H1 (cell line): ENCODE measurements around the gene TLR8. TPM values are rescaled to one million over a fixed set of nuclear protein-coding genes. Genes with fewer than 3 reads are reported as not detected.

Experiments used
- CTCF ChIA-PET: fragments of 300-600 bp; sonication (Branson Sonifier 250); formaldehyde crosslinking; loops from one replicate; lab custom pipeline; 2021; ENCODE audit not compliant: partially characterized antibody; lab: Charles Lee
- POLR2A ChIA-PET: fragments of 300-600 bp; sonication (Branson Sonifier 250); formaldehyde crosslinking; loops from one replicate; lab custom pipeline; 2021; ENCODE audit warnings: inconsistent platforms; ENCODE audit not compliant: partially characterized antibody; lab: Charles Lee
- DNase-seq, 2 experiments: peaks; one replicate each; pipeline versions ENCODE4 v3.0.0 to v3.0.0-alpha.2; 2010 to 2022; ENCODE audit warnings: low spot score in 2 of 2, low read depth in 1 of 2, mixed read lengths in 1 of 2
- FAIRE-seq: peaks from 2 replicates; lab custom pipeline; 2011; peaks lifted over from hg19 to GRCh38; lab: Jason Lieb, UNC
- H2AFZ ChIP-seq: 2 replicates; pipeline ENCODE4 v1.8.1; 2012; ENCODE audit warnings: low read length, inconsistent platforms
- H2AK5ac ChIP-seq: 2 replicates; pipeline ENCODE4 v1.6.1; 2013; ENCODE audit warnings: low read depth, low read length
- H2BK120ac ChIP-seq: replicated peaks from 2 replicates; pipeline ENCODE3; 2013; ENCODE audit warnings: low read depth, low read length, inconsistent platforms
- H2BK12ac ChIP-seq: 2 replicates; pipeline ENCODE4 v1.6.1; 2013; ENCODE audit warnings: low read depth, low read length
- H2BK15ac ChIP-seq: 2 replicates; pipeline ENCODE4 v1.6.1; 2013; ENCODE audit warnings: low read length
- H2BK20ac ChIP-seq: 2 replicates; pipeline ENCODE4 v1.6.1; 2013; ENCODE audit warnings: low read length
- H2BK5ac ChIP-seq: 2 replicates; pipeline ENCODE4 v1.6.1; 2013; ENCODE audit warnings: low read depth, low read length
- H3K14ac ChIP-seq: 2 replicates; pipeline ENCODE4 v1.6.1; 2013; ENCODE audit warnings: inconsistent platforms; ENCODE audit not compliant: insufficient read length
- H3K18ac ChIP-seq: 2 replicates; pipeline ENCODE4 v1.6.1; 2013; ENCODE audit warnings: low read length; ENCODE audit errors: extremely low read depth
- H3K23ac ChIP-seq: 2 replicates; pipeline ENCODE4 v1.6.1; 2013; ENCODE audit warnings: inconsistent platforms; ENCODE audit not compliant: insufficient read length
- H3K23me2 ChIP-seq: 2 replicates; pipeline ENCODE4 v1.6.1; 2013; ENCODE audit warnings: low read depth, low read length
- H3K27ac ChIP-seq: 2 replicates; pipeline ENCODE4 v1.6.1; 2011; ENCODE audit warnings: low read depth, low read length, inconsistent platforms
- H3K27me3 ChIP-seq, 4 experiments: replicated peaks in 1 of 4; 1 replicate in 1 of 4; 2 replicates in 3 of 4; pipeline versions ENCODE4 v1.6.1 to v1.8.1; 2011 to 2013; ENCODE audit warnings: low read length in 3 of 4, mild to moderate bottlenecking in 3 of 4, inconsistent platforms in 2 of 4, mixed read lengths in 2 of 4, moderate library complexity in 1 of 4; ENCODE audit not compliant: control insufficient read depth in 3 of 4, insufficient read depth in 3 of 4; ENCODE audit errors: extremely low read depth in 1 of 4
- H3K36me3 ChIP-seq, 4 experiments: 2 replicates each; pipeline versions ENCODE4 v1.6.1 to v1.8.1; 2011 to 2013; ENCODE audit warnings: mild to moderate bottlenecking in 4 of 4, low read length in 3 of 4, moderate library complexity in 2 of 4, control low read depth in 1 of 4, inconsistent platforms in 1 of 4; ENCODE audit not compliant: insufficient read depth in 4 of 4, control insufficient read depth in 2 of 4
- H3K4ac ChIP-seq: replicated peaks from 2 replicates; pipeline ENCODE3; 2013; ENCODE audit warnings: low read length, low read depth, mixed read lengths, inconsistent platforms; ENCODE audit not compliant: insufficient read length
- H3K4me1 ChIP-seq, 4 experiments: replicated peaks in 1 of 4; 1 replicate in 1 of 4; 2 replicates in 3 of 4; pipeline versions ENCODE4 v1.6.1 to v1.8.1; 2011 to 2013; ENCODE audit warnings: low read length in 3 of 4, inconsistent platforms in 2 of 4, mixed read lengths in 1 of 4; ENCODE audit not compliant: insufficient read depth in 4 of 4, control insufficient read depth in 3 of 4
- H3K4me2 ChIP-seq, 2 experiments: 2 replicates each; pipeline versions ENCODE4 v1.6.1 to v1.8.1; 2011 to 2013; ENCODE audit warnings: low read depth in 2 of 2, low read length in 2 of 2, control low read depth in 1 of 2, inconsistent platforms in 1 of 2, mild to moderate bottlenecking in 1 of 2; ENCODE audit not compliant: insufficient read depth in 1 of 2
- H3K4me3 ChIP-seq, 4 experiments: fragments of 200-600, 300-600 bp in 1 of 4; sonication (generic), shearing (Covaris generic), sonication (Bioruptor Twin) in 1 of 4; 2 replicates each; pipeline versions ENCODE4 v1.5.1 to v1.8.1; 2011 to 2016; ENCODE audit warnings: low read length in 4 of 4, low read depth in 3 of 4, control low read depth in 2 of 4, inconsistent platforms in 2 of 4, mild to moderate bottlenecking in 2 of 4, mixed read lengths in 1 of 4, moderate library complexity in 1 of 4; ENCODE audit not compliant: insufficient read depth in 2 of 4; ENCODE audit errors: extremely low read depth in 1 of 4
- H3K56ac ChIP-seq: replicated peaks from 2 replicates; pipeline ENCODE3; 2013; ENCODE audit warnings: low read depth, mild to moderate bottlenecking, mixed read lengths, low read length, inconsistent platforms; ENCODE audit not compliant: insufficient read length
- H3K79me1 ChIP-seq: 2 replicates; pipeline ENCODE4 v1.6.1; 2013; ENCODE audit warnings: low read depth, low read length, control low read depth
- H3K79me2 ChIP-seq, 2 experiments: 2 replicates each; pipeline versions ENCODE4 v1.6.1 to v1.8.1; 2012 to 2013; ENCODE audit warnings: low read length in 2 of 2, mild to moderate bottlenecking in 2 of 2, inconsistent platforms in 1 of 2; ENCODE audit not compliant: insufficient read depth in 2 of 2, control insufficient read depth in 1 of 2
- H3K9ac ChIP-seq, 4 experiments: replicated peaks in 1 of 4; 1 replicate in 1 of 4; 2 replicates in 3 of 4; pipeline versions ENCODE4 v1.6.1 to v1.8.1; 2011 to 2013; ENCODE audit warnings: low read depth in 3 of 4, low read length in 3 of 4, control low read depth in 2 of 4, mild to moderate bottlenecking in 2 of 4, moderate library complexity in 2 of 4, inconsistent platforms in 1 of 4; ENCODE audit errors: extremely low read depth in 1 of 4
- H3K9me3 ChIP-seq, 2 experiments: 2 replicates each; pipeline versions ENCODE4 v1.6.1 to v1.8.1; 2012 to 2013; ENCODE audit warnings: mild to moderate bottlenecking in 2 of 2, moderate library complexity in 2 of 2, control low read depth in 1 of 2, inconsistent platforms in 1 of 2, low read depth in 1 of 2, low read length in 1 of 2, mixed read lengths in 1 of 2; ENCODE audit not compliant: insufficient read depth in 2 of 2
- H4K20me1 ChIP-seq, 2 experiments: replicated peaks in 1 of 2; 2 replicates each; pipeline versions ENCODE3 to v1.8.1; 2011 to 2013; ENCODE audit warnings: inconsistent platforms in 2 of 2, low read length in 2 of 2, mild to moderate bottlenecking in 1 of 2; ENCODE audit not compliant: insufficient read depth in 2 of 2, control insufficient read depth in 1 of 2
- H4K5ac ChIP-seq: 2 replicates; pipeline ENCODE4 v1.6.1; 2013; ENCODE audit warnings: low read length, low read depth, mixed read lengths, inconsistent platforms; ENCODE audit not compliant: insufficient read length
- H4K8ac ChIP-seq: 2 replicates; pipeline ENCODE4 v1.8.0; 2013; ENCODE audit warnings: mild to moderate bottlenecking, moderate library complexity, low read length, inconsistent platforms; ENCODE audit not compliant: insufficient read depth; ENCODE audit errors: extremely low read depth
- H4K91ac ChIP-seq: replicated peaks from 2 replicates; pipeline ENCODE3; 2013; ENCODE audit warnings: low read length, mixed read lengths, inconsistent platforms; ENCODE audit not compliant: insufficient read length
- BCL11A ChIP-seq, 2 experiments: IDR thresholded peaks; one replicate each; pipeline ENCODE4 v1.6.1; 2011; ENCODE audit warnings: low read depth in 2 of 2, low read length in 2 of 2, mild to moderate bottlenecking in 2 of 2
- HDAC2 ChIP-seq, 2 experiments: fragments of 300-600 bp in 1 of 2; sonication (generic) in 1 of 2; IDR thresholded peaks; 2 replicates each; pipeline ENCODE4 v1.6.1; 2011 to 2012; ENCODE audit warnings: low read depth in 2 of 2, low read length in 2 of 2, mild to moderate bottlenecking in 2 of 2, moderate library complexity in 2 of 2, borderline replicate concordance in 1 of 2, inconsistent platforms in 1 of 2
- POLR2A ChIP-seq, 2 experiments: IDR thresholded peaks; 1 replicate in 1 of 2; 2 replicates in 1 of 2; pipeline ENCODE4 v1.6.1; 2011; ENCODE audit warnings: low read depth in 2 of 2, low read length in 2 of 2, mild to moderate bottlenecking in 2 of 2; ENCODE audit errors: control extremely low read depth in 1 of 2
- RNF2 ChIP-seq: fragments of 200-900, 300-1000 bp; sonication (generic); IDR thresholded peaks from 2 replicates; pipeline ENCODE4 v1.7.1; 2016; ENCODE audit warnings: borderline replicate concordance, low read depth, mild to moderate bottlenecking, antibody characterized with exemption, low read length; ENCODE audit not compliant: poor library complexity, severe bottlenecking; ENCODE audit errors: missing control alignments
- RXRA ChIP-seq: IDR thresholded peaks from 2 replicates; pipeline ENCODE4 v1.6.1; 2011; ENCODE audit warnings: low read depth, mild to moderate bottlenecking, low read length, moderate library complexity; ENCODE audit not compliant: insufficient read depth
- WGBS, 2 experiments: shearing (Covaris generic) in 1 of 2; methylation state at CpG; one replicate each; pipeline versions ENCODE4 v1.1.6 to v1.1.7; 2013 to 2015; ENCODE audit warnings: low lambda C conversion rate in 2 of 2, mixed read lengths in 2 of 2, inconsistent platforms in 1 of 2, low coverage in 1 of 2, missing lambda C conversion rate in 1 of 2; ENCODE audit not compliant: insufficient replicate concordance in 2 of 2, insufficient coverage in 1 of 2, insufficient read length in 1 of 2; ENCODE audit errors: extremely low coverage in 1 of 2, missing lambda C conversion rate in 1 of 2; 5-methylcytosine and 5-hydroxymethylcytosine counted together
- polyA plus RNA-seq, 7 experiments: library from polyadenylated mRNA; depleted of rRNA in 3 of 7; stranded (reverse) in 5 of 7; unstranded in 2 of 7; fragments of >200 nt in 5 of 7; fragments of 200-250 nt in 2 of 7; gene quantifications; 1 replicate in 5 of 7; 2 replicates in 1 of 7; 4 replicates in 1 of 7; pipeline versions ENCODE4 v1.2.1 to v1.2.3, GENCODE V29; 2011 to 2013; ENCODE audit warnings: missing spikeins in 2 of 7, mixed read lengths in 2 of 7
- total RNA-seq: library from RNA; stranded (reverse); fragmentation: NEBNext Ultra II Directional; extraction: Animal tissue kit (Norgen Biotek cat#: 25700); gene quantifications from 2 replicates; pipeline ENCODE4 v1.2.1, GENCODE V29; 2021
- TF ChIP-seq, protein P1 (sequence below): IDR thresholded peaks from 2 replicates; pipeline ENCODE4 v1.6.1; 2011; ENCODE audit warnings: low read length, improper control_type of control experiment
- TF ChIP-seq, protein P2 (sequence below), 3 experiments: IDR thresholded peaks; 1 replicate in 2 of 3; 2 replicates in 1 of 3; pipeline versions ENCODE4 v1.5.1 to v1.6.1; 2011; ENCODE audit warnings: low read length in 3 of 3, mild to moderate bottlenecking in 3 of 3, inconsistent platforms in 2 of 3, low read depth in 1 of 3, moderate library complexity in 1 of 3; ENCODE audit not compliant: insufficient read depth in 1 of 3; ENCODE audit errors: control extremely low read depth in 1 of 3

The TLR8 gene
- total and polyA plus RNA-seq, 2 of the 8 experiments (the other 6 are each of a cell fraction or from before 2014, with no cell fraction given): not detected

DNA sequence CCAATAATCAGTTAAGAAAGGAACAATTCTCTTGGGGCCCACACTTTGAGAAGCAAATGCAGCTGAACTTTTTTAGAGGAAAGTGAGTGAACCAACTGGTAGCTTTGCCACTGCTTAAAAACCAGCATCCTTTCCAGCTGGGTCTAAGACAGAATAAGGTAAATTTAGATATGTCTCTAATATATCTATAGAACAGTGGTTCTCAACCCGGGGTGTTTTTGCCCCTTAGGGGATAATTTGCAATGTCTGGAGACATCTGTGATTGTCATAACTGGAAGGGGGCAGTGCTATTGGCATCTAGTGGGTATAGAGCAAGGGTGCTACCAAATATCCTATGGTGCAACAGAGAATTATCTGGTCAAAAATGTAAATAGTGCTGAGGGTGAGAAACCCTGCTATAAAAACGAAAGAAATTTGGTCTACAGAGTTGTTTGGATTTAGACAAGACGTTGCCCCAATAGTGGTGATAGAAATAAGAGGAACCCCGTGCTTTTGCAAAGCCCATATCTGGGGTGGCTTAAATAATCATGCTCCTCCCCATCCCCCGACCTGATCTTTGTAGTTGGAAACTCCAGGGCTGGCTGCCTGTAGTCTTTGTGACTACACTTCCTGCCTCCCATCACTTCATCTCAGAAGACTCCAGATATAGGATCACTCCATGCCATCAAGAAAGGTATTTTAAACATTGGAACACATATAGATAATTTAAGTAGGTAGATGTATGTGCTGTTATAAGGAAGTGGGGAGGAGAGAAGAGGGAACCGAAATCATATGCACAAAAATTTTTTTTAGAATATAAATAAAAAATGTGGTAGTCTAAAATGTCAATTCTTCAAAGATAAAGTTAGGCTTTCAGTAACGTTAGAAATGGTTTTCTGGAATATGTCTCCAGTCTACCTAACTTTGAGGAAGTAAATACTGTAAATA is 39.7 kb upstream of the TLR8 start, which contains the start of gene TLR7:
Gene TLR7 (plus strand): TSS at position 622 of the 927 bp plus-strand sequence. CDS start 507 bp downstream, outside the sequence.
- no peak within 1 kb of the TSS for H3K56ac ChIP-seq
- H2BK5ac ChIP-seq: no peak within 1 kb of the TSS
- 88% methylated on average over 7 of the region's 7 CpGs; no CpG with 5 or more reads in 1 of the 2 experiments for WGBS, 2 experiments
- H4K8ac ChIP-seq: no peak within 1 kb of the TSS
- no peak within 1 kb of the TSS for H2BK20ac ChIP-seq
- H3K36me3 ChIP-seq: no peaks in the 10 kb centered on the region
- H3K4ac ChIP-seq: no peak within 1 kb of the TSS
- no peak within 1 kb of the TSS for H3K4me2 ChIP-seq
- H3K14ac ChIP-seq: no peak within 1 kb of the TSS
- no peak for FAIRE-seq
- no peak within 1 kb of the TSS for H4K91ac ChIP-seq
- no peaks in the 10 kb centered on the region for H3K23me2 ChIP-seq
- POLR2A ChIA-PET: no interaction called here
- H2BK15ac ChIP-seq: no peak within 1 kb of the TSS
- no peaks in the 10 kb centered on the region for H3K79me1 ChIP-seq
- H3K23ac ChIP-seq: no peak within 1 kb of the TSS
- CTCF ChIA-PET: no interaction called here
- no peak within 1 kb of the TSS for H2AFZ ChIP-seq
- no peaks in the 10 kb centered on the region for H3K27me3 ChIP-seq
- H2BK120ac ChIP-seq: no peak within 1 kb of the TSS
- H3K79me2 ChIP-seq: no peaks in the 10 kb centered on the region
- H3K18ac ChIP-seq: no peak within 1 kb of the TSS
- H3K4me1 ChIP-seq: no peaks in the 10 kb centered on the region
- no peak within 1 kb of the TSS for H3K4me3 ChIP-seq
- no peak within 1 kb of the TSS for H3K9ac ChIP-seq
- no peak for DNase-seq
- no peak within 1 kb of the TSS for H4K5ac ChIP-seq
- H3K27ac ChIP-seq: no peak within 1 kb of the TSS
- no peaks in the 10 kb centered on the region for H4K20me1 ChIP-seq
- peaks cover 0 to 9% of the 10 kb centered on the region in 2 experiments; a peak in 1 of 4 replicates for H3K9me3 ChIP-seq
- H2BK12ac ChIP-seq: no peak within 1 kb of the TSS
- H2AK5ac ChIP-seq: no peak within 1 kb of the TSS
- TF ChIP-seq POLR2A (IDR thresholded peaks at IDR 0.05; ENCODE audit: control extremely low read depth in 1 of 2, low read depth in 2 of 2, low read length in 2 of 2): no peak
- no peak for TF ChIP-seq BCL11A (IDR thresholded peaks at IDR 0.05; ENCODE audit: low read depth in 2 of 2, low read length in 2 of 2)
- TF ChIP-seq, protein P1, sequence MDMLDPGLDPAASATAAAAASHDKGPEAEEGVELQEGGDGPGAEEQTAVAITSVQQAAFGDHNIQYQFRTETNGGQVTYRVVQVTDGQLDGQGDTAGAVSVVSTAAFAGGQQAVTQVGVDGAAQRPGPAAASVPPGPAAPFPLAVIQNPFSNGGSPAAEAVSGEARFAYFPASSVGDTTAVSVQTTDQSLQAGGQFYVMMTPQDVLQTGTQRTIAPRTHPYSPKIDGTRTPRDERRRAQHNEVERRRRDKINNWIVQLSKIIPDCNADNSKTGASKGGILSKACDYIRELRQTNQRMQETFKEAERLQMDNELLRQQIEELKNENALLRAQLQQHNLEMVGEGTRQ: no peak
- no peak for TF ChIP-seq HDAC2 (IDR thresholded peaks at IDR 0.05; ENCODE audit: borderline replicate concordance in 1 of 2, low read depth in 2 of 2, low read length in 2 of 2)
- no peak for TF ChIP-seq RXRA
- TF ChIP-seq, protein P2, sequence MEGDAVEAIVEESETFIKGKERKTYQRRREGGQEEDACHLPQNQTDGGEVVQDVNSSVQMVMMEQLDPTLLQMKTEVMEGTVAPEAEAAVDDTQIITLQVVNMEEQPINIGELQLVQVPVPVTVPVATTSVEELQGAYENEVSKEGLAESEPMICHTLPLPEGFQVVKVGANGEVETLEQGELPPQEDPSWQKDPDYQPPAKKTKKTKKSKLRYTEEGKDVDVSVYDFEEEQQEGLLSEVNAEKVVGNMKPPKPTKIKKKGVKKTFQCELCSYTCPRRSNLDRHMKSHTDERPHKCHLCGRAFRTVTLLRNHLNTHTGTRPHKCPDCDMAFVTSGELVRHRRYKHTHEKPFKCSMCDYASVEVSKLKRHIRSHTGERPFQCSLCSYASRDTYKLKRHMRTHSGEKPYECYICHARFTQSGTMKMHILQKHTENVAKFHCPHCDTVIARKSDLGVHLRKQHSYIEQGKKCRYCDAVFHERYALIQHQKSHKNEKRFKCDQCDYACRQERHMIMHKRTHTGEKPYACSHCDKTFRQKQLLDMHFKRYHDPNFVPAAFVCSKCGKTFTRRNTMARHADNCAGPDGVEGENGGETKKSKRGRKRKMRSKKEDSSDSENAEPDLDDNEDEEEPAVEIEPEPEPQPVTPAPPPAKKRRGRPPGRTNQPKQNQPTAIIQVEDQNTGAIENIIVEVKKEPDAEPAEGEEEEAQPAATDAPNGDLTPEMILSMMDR (IDR thresholded peaks at IDR 0.05; ENCODE audit: control extremely low read depth in 1 of 3, insufficient read depth in 1 of 3, low read depth in 1 of 3, low read length in 3 of 3): no peak
- TF ChIP-seq RNF2: no peak
